GM23338 (cell line): ENCODE measurements around the gene QRICH1. TPM values are rescaled to one million over a fixed set of nuclear protein-coding genes. Genes with fewer than 3 reads are reported as not detected.

Experiments
- ATAC-seq: fragments of 200-7000 bp; cut with Tn5 transposase; 3 replicates; pipeline ENCODE4 v1.9.1; 2020
- DNase-seq: peaks from one replicate; pipeline ENCODE4 v3.0.0-alpha.2; 2015; ENCODE audit warnings: low spot score
- H2AFZ ChIP-seq: fragments of 200-600 bp; sonication (generic); 2 replicates; pipeline ENCODE4 v1.8.0; 2016; ENCODE audit warnings: antibody characterized with exemption, mild to moderate bottlenecking, moderate library complexity
- H3F3A ChIP-seq: fragments of 200-600 bp; sonication (generic); replicated peaks from 2 replicates; pipeline ENCODE4 v1.8.0; 2017; ENCODE audit warnings: antibody characterized with exemption, mixed run types, low read depth
- H3K27ac ChIP-seq: fragments of 200-600 bp; sonication (generic); 2 replicates; pipeline ENCODE4 v1.6.1; 2016; ENCODE audit warnings: low read depth
- H3K27me3 ChIP-seq: fragments of 200-600 bp; sonication (generic); 2 replicates; pipeline ENCODE4 v1.8.0; 2016; ENCODE audit warnings: mild to moderate bottlenecking, mixed run types, moderate library complexity; ENCODE audit not compliant: insufficient read depth
- H3K36me3 ChIP-seq: fragments of 200-600 bp; sonication (generic); 2 replicates; pipeline ENCODE4 v1.8.0; 2016; ENCODE audit warnings: mild to moderate bottlenecking; ENCODE audit not compliant: insufficient read depth
- H3K4me1 ChIP-seq: fragments of 200-600 bp; sonication (generic); 2 replicates; pipeline ENCODE4 v1.8.0; 2016; ENCODE audit warnings: mild to moderate bottlenecking, moderate library complexity; ENCODE audit not compliant: insufficient read depth
- H3K4me2 ChIP-seq: fragments of 200-600 bp; sonication (generic); 2 replicates; pipeline ENCODE4 v1.7.1; 2017; ENCODE audit warnings: mixed run types
- H3K4me3 ChIP-seq: fragments of 200-600 bp; sonication (generic); 2 replicates; pipeline ENCODE4 v1.6.1; 2016; ENCODE audit warnings: mixed run types
- H3K79me2 ChIP-seq: fragments of 200-600 bp; sonication (generic); replicated peaks from 2 replicates; pipeline ENCODE4 v1.8.0; 2017; ENCODE audit warnings: mild to moderate bottlenecking; ENCODE audit not compliant: insufficient read depth
- H3K9me2 ChIP-seq: fragments of 200-600 bp; sonication (generic); 2 replicates; pipeline ENCODE4 v1.8.0; 2017; ENCODE audit not compliant: insufficient read depth
- H4K20me1 ChIP-seq: fragments of 200-600 bp; sonication (generic); replicated peaks from 2 replicates; pipeline ENCODE4 v1.8.0; 2017; ENCODE audit warnings: mild to moderate bottlenecking; ENCODE audit not compliant: insufficient read depth
- H3K27ac Mint-ChIP-seq: 2 replicates; pipeline ENCODE4 v1.8.0; 2020; ENCODE audit warnings: inconsistent platforms, mild to moderate bottlenecking, moderate library complexity, mixed read lengths
- H3K27me3 Mint-ChIP-seq: 3 replicates; pipeline ENCODE4 v1.8.0; 2022; ENCODE audit warnings: low read depth, mild to moderate bottlenecking, moderate library complexity, mixed read lengths, inconsistent platforms; ENCODE audit not compliant: insufficient read depth, poor library complexity
- H3K36me3 Mint-ChIP-seq: 3 replicates; pipeline ENCODE4 v1.8.0; 2021; ENCODE audit warnings: low read depth, mild to moderate bottlenecking, inconsistent platforms, moderate library complexity, mixed read lengths
- H3K4me1 Mint-ChIP-seq: 3 replicates; pipeline ENCODE4 v1.8.0; 2020; ENCODE audit warnings: mild to moderate bottlenecking, inconsistent platforms, mixed read lengths
- H3K4me3 Mint-ChIP-seq: 3 replicates; pipeline ENCODE4 v1.8.0; 2021; ENCODE audit warnings: moderate library complexity, mild to moderate bottlenecking, inconsistent platforms, mixed read lengths
- H3K9me3 Mint-ChIP-seq: 3 replicates; pipeline ENCODE4 v1.8.0; 2020; ENCODE audit warnings: moderate library complexity, mild to moderate bottlenecking, inconsistent platforms, mixed read lengths
- CREB1 ChIP-seq: fragments of 250-450 bp; sonication (Bioruptor Pico); IDR thresholded peaks from 2 replicates; pipeline ENCODE4 v1.5.0; 2020; ENCODE audit warnings: low read depth, mild to moderate bottlenecking, moderate library complexity
- EZH2 ChIP-seq: fragments of 200-600 bp; sonication (generic); IDR thresholded peaks from one replicate; pipeline ENCODE4 v1.8.0; 2017; ENCODE audit warnings: antibody characterized with exemption, mild to moderate bottlenecking, low read depth; ENCODE audit not compliant: unreplicated experiment
- EZH2phosphoT487 ChIP-seq: fragments of 200-600 bp; sonication (generic); IDR thresholded peaks from one replicate; pipeline ENCODE4 v1.8.1; 2018; ENCODE audit warnings: antibody characterized with exemption; ENCODE audit not compliant: unreplicated experiment
- JUNB ChIP-seq: IDR thresholded peaks from one replicate; pipeline ENCODE4 v1.6.1; 2016; ENCODE audit warnings: antibody characterized with exemption; ENCODE audit not compliant: unreplicated experiment
- NANOG ChIP-seq: IDR thresholded peaks from 2 replicates; pipeline ENCODE4 v1.6.1; 2016; ENCODE audit warnings: antibody characterized with exemption, borderline replicate concordance
- POLR2AphosphoS5 ChIP-seq: IDR thresholded peaks from 2 replicates; pipeline ENCODE4 v1.6.1; 2016; ENCODE audit warnings: antibody characterized with exemption, low read depth
- STAT1 ChIP-seq: IDR thresholded peaks from one replicate; pipeline ENCODE4 v1.6.1; 2016; ENCODE audit warnings: antibody characterized with exemption; ENCODE audit not compliant: unreplicated experiment
- ZNF114 ChIP-seq: fragments of 250-450 bp; sonication (Bioruptor Pico); IDR thresholded peaks from 2 replicates; pipeline ENCODE4 v1.5.0; 2020; ENCODE audit warnings: mild to moderate bottlenecking, moderate library complexity
- ZNF331 ChIP-seq: fragments of 250-450 bp; sonication (Bioruptor Pico); IDR thresholded peaks from 2 replicates; pipeline ENCODE4 v1.5.0; 2020; ENCODE audit warnings: low read depth, mild to moderate bottlenecking, moderate library complexity
- polyA plus RNA-seq: library from polyadenylated mRNA; unstranded; fragments of >200 nt; fragmentation: Nextera tagmentation; extraction: Ambion mirVana; gene quantifications from 2 replicates; pipeline ENCODE4 v1.2.1, GENCODE V29; 2016
- total RNA-seq: library from RNA; depleted of rRNA; stranded (reverse); fragments of >200 nt; shearing (Covaris generic); gene quantifications from 2 replicates; pipeline ENCODE4 v1.2.3, GENCODE V29; 2014
- TF ChIP-seq, protein P1 (sequence below): fragments of 250-450 bp; sonication (Bioruptor Pico); IDR thresholded peaks from 2 replicates; pipeline ENCODE4 v1.5.0; 2020; ENCODE audit warnings: mild to moderate bottlenecking, moderate library complexity
- TF ChIP-seq, protein P2 (sequence below): IDR thresholded peaks from 2 replicates; pipeline ENCODE4 v1.6.1; 2016; ENCODE audit warnings: antibody characterized with exemption
- TF ChIP-seq, protein P3 (sequence below): IDR thresholded peaks from one replicate; pipeline ENCODE4 v1.6.1; 2018; ENCODE audit warnings: antibody characterized with exemption; ENCODE audit not compliant: unreplicated experiment
- TF ChIP-seq, protein P4 (sequence below), 2 experiments: fragments of 200-600 bp in 1 of 2; sonication (generic) in 1 of 2; conservative IDR thresholded peaks; 2 replicates each; pipeline versions ENCODE4 v1.5.1 to v1.6.1; 2016 to 2017; ENCODE audit warnings: antibody characterized with exemption in 2 of 2, low read depth in 2 of 2, mild to moderate bottlenecking in 2 of 2, moderate library complexity in 1 of 2

Gene QRICH1
- total and polyA plus RNA-seq, 2 experiments from 2014 or later = 66.9 to 149 TPM

DNA sequence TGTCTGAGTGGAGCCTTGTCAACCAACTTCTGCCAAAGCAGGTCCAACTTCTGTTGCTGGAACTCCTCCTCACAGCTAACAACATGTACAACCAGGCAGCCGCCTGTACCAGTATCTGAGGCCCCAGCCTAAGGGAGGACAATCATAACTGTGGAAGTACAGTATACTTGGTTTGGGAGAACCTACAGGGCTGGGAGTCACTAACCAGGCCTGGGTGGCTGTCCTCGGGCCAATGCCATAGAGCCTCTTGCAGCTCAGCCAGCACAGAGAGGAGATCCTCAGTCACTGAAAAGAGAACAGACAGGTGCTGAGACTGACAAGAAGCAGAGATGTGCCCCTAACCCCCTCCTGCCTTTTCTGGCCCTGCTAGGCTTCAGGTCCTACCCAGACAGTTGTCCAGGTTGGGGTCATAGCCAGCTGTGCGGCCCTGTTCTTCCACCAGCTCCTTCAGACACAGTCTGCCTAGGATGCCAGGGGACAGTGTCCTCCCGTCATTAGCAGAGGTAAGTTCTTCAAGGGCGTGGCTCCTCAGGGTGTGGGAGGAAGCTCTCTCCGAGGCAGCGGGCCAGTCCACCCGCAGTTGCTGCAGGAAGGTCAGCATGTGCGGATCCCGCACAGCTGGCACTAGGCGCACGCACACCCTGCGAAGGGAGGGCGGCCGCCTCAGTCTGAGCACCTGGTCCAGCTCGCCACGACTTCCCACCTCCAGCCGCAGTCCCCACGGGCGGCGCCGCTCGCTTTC lies 76.5 kb downstream of the QRICH1 start:
- H3K27ac ChIP-seq = no peak overlapping the region
- H2AFZ ChIP-seq = peak overlapping the region; percentile 69; the same call in 1 of the 2 replicates

More for the DNA sequence above, 76.5 kb downstream of the QRICH1 start:
- Histone ChIP-seq H3K79me2 (peaks cover 7% of the 10 kb centered on the region; the same call in 1 of the 2 replicates), H3K9me2 (no peaks in the 10 kb centered on the region), H3K27me3 (no peaks in the 10 kb centered on the region), H3K4me1 (peaks cover 19% of the 10 kb centered on the region; the same call in 1 of the 2 replicates), H3K4me2 (peak overlapping the region; percentile 99), H3K36me3 (peaks cover 11% of the 10 kb centered on the region), H3F3A (peaks cover 41% of the 10 kb centered on the region), H4K20me1 (peaks cover 7% of the 10 kb centered on the region; the same call in 1 of the 2 replicates), H3K4me3 (peak overlapping the region; percentile 97)
- peak overlapping the region; percentile 93 for H3K4me3 Mint-ChIP-seq
- no peak overlapping the region; the same call in 1 of the 2 replicates for H3K27ac Mint-ChIP-seq
- ATAC-seq (peak; percentile 0; the same call in 2 of the 3 replicates), DNase-seq (peak; percentile 43)
- H3K36me3 Mint-ChIP-seq = peaks cover 48% of the 10 kb centered on the region
- peaks cover 19% of the 10 kb centered on the region for H3K4me1 Mint-ChIP-seq
- H3K9me3 Mint-ChIP-seq = no peaks in the 10 kb centered on the region; the same call in 2 of the 3 replicates
- TF ChIP-seq CREB1 (CRISPR knock-in tag) (no peak), POLR2AphosphoS5 (no peak), ZNF331 (CRISPR knock-in tag) (no peak), EZH2phosphoT487 (no peak), NANOG (no peak), STAT1 (no peak), JUNB (no peak), EZH2 (no peak), ZNF114 (CRISPR knock-in tag) (no peak)
- TF ChIP-seq, protein P1, sequence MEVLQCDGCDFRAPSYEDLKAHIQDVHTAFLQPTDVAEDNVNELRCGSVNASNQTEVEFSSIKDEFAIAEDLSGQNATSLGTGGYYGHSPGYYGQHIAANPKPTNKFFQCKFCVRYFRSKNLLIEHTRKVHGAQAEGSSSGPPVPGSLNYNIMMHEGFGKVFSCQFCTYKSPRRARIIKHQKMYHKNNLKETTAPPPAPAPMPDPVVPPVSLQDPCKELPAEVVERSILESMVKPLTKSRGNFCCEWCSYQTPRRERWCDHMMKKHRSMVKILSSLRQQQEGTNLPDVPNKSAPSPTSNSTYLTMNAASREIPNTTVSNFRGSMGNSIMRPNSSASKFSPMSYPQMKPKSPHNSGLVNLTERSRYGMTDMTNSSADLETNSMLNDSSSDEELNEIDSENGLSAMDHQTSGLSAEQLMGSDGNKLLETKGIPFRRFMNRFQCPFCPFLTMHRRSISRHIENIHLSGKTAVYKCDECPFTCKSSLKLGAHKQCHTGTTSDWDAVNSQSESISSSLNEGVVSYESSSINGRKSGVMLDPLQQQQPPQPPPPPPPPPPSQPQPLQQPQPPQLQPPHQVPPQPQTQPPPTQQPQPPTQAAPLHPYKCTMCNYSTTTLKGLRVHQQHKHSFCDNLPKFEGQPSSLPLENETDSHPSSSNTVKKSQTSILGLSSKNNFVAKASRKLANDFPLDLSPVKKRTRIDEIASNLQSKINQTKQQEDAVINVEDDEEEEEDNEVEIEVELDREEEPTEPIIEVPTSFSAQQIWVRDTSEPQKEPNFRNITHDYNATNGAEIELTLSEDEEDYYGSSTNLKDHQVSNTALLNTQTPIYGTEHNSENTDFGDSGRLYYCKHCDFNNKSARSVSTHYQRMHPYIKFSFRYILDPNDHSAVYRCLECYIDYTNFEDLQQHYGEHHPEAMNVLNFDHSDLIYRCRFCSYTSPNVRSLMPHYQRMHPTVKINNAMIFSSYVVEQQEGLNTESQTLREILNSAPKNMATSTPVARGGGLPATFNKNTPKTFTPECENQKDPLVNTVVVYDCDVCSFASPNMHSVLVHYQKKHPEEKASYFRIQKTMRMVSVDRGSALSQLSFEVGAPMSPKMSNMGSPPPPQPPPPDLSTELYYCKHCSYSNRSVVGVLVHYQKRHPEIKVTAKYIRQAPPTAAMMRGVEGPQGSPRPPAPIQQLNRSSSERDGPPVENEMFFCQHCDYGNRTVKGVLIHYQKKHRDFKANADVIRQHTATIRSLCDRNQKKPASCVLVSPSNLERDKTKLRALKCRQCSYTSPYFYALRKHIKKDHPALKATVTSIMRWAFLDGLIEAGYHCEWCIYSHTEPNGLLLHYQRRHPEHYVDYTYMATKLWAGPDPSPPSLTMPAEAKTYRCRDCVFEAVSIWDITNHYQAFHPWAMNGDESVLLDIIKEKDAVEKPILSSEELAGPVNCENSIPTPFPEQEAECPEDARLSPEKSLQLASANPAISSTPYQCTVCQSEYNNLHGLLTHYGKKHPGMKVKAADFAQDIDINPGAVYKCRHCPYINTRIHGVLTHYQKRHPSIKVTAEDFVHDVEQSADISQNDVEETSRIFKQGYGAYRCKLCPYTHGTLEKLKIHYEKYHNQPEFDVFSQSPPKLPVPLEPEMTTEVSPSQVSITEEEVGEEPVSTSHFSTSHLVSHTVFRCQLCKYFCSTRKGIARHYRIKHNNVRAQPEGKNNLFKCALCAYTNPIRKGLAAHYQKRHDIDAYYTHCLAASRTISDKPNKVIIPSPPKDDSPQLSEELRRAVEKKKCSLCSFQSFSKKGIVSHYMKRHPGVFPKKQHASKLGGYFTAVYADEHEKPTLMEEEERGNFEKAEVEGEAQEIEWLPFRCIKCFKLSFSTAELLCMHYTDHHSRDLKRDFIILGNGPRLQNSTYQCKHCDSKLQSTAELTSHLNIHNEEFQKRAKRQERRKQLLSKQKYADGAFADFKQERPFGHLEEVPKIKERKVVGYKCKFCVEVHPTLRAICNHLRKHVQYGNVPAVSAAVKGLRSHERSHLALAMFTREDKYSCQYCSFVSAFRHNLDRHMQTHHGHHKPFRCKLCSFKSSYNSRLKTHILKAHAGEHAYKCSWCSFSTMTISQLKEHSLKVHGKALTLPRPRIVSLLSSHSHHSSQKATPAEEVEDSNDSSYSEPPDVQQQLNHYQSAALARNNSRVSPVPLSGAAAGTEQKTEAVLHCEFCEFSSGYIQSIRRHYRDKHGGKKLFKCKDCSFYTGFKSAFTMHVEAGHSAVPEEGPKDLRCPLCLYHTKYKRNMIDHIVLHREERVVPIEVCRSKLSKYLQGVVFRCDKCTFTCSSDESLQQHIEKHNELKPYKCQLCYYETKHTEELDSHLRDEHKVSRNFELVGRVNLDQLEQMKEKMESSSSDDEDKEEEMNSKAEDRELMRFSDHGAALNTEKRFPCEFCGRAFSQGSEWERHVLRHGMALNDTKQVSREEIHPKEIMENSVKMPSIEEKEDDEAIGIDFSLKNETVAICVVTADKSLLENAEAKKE (CRISPR knock-in tag) = no peak
- TF ChIP-seq, protein P2, sequence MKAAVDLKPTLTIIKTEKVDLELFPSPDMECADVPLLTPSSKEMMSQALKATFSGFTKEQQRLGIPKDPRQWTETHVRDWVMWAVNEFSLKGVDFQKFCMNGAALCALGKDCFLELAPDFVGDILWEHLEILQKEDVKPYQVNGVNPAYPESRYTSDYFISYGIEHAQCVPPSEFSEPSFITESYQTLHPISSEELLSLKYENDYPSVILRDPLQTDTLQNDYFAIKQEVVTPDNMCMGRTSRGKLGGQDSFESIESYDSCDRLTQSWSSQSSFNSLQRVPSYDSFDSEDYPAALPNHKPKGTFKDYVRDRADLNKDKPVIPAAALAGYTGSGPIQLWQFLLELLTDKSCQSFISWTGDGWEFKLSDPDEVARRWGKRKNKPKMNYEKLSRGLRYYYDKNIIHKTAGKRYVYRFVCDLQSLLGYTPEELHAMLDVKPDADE = no peak
- TF ChIP-seq, protein P3, sequence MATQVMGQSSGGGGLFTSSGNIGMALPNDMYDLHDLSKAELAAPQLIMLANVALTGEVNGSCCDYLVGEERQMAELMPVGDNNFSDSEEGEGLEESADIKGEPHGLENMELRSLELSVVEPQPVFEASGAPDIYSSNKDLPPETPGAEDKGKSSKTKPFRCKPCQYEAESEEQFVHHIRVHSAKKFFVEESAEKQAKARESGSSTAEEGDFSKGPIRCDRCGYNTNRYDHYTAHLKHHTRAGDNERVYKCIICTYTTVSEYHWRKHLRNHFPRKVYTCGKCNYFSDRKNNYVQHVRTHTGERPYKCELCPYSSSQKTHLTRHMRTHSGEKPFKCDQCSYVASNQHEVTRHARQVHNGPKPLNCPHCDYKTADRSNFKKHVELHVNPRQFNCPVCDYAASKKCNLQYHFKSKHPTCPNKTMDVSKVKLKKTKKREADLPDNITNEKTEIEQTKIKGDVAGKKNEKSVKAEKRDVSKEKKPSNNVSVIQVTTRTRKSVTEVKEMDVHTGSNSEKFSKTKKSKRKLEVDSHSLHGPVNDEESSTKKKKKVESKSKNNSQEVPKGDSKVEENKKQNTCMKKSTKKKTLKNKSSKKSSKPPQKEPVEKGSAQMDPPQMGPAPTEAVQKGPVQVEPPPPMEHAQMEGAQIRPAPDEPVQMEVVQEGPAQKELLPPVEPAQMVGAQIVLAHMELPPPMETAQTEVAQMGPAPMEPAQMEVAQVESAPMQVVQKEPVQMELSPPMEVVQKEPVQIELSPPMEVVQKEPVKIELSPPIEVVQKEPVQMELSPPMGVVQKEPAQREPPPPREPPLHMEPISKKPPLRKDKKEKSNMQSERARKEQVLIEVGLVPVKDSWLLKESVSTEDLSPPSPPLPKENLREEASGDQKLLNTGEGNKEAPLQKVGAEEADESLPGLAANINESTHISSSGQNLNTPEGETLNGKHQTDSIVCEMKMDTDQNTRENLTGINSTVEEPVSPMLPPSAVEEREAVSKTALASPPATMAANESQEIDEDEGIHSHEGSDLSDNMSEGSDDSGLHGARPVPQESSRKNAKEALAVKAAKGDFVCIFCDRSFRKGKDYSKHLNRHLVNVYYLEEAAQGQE = no peak
- TF ChIP-seq, protein P4, sequence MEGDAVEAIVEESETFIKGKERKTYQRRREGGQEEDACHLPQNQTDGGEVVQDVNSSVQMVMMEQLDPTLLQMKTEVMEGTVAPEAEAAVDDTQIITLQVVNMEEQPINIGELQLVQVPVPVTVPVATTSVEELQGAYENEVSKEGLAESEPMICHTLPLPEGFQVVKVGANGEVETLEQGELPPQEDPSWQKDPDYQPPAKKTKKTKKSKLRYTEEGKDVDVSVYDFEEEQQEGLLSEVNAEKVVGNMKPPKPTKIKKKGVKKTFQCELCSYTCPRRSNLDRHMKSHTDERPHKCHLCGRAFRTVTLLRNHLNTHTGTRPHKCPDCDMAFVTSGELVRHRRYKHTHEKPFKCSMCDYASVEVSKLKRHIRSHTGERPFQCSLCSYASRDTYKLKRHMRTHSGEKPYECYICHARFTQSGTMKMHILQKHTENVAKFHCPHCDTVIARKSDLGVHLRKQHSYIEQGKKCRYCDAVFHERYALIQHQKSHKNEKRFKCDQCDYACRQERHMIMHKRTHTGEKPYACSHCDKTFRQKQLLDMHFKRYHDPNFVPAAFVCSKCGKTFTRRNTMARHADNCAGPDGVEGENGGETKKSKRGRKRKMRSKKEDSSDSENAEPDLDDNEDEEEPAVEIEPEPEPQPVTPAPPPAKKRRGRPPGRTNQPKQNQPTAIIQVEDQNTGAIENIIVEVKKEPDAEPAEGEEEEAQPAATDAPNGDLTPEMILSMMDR (conservative IDR thresholded peaks at IDR 0.05; ENCODE audit: low read depth in 2 of 2) = no peak
- peaks cover 23% of the 10 kb centered on the region for H3K27me3 Mint-ChIP-seq
